DMS 273 (cell line): ENCODE data around the gene USP34.
"Not testable (repeated sequence)": the region's sequence is repeated elsewhere in the genome, so short reads cannot be mapped to it uniquely, and the experiment has no call there.

Experiments
- DNase-seq: peaks from one replicate; lab custom pipeline; 2025; ENCODE audit not compliant: unreplicated experiment; lab: John Stamatoyannopoulos, UW

USP34 gene

DNA sequence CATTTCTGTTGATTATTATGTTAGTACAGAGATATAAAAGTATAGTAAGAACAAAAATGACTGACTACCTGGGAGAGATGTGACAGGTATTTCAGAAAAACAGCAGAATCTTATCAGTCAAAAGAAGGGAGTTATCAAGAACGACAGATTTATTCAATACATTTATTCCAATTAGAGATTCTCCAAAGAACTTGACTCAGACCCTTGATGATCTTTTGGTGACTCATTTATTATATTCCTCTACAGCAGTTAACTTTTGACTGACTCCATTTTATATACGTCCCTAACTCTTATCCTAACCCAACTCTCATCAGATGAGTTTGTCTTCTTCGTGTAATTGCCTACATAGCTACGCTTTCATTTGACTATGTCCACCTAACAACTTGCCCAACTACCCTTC lies 217.8 kb downstream of the USP34 start:
- no peak for DNase-seq

- no peak for DNase-seq
Observed at GRCh38 chr2:61252031-61252430, 218.9 kb downstream of the USP34 start.

- no peak for DNase-seq
Observed at GRCh38 chr2:61249521-61250071, 221.3 kb downstream of the USP34 start.

- DNase-seq, result no peak
Observed at GRCh38 chr2:61247204-61247812, 223.6 kb downstream of the USP34 start.

- DNase-seq, result no peak
Observed at GRCh38 chr2:61244694-61245093, 226.2 kb downstream of the USP34 start.

GRCh38 chr2:61241266-61241665 lies 229.6 kb downstream of the USP34 start:
- no peak for DNase-seq

DNA sequence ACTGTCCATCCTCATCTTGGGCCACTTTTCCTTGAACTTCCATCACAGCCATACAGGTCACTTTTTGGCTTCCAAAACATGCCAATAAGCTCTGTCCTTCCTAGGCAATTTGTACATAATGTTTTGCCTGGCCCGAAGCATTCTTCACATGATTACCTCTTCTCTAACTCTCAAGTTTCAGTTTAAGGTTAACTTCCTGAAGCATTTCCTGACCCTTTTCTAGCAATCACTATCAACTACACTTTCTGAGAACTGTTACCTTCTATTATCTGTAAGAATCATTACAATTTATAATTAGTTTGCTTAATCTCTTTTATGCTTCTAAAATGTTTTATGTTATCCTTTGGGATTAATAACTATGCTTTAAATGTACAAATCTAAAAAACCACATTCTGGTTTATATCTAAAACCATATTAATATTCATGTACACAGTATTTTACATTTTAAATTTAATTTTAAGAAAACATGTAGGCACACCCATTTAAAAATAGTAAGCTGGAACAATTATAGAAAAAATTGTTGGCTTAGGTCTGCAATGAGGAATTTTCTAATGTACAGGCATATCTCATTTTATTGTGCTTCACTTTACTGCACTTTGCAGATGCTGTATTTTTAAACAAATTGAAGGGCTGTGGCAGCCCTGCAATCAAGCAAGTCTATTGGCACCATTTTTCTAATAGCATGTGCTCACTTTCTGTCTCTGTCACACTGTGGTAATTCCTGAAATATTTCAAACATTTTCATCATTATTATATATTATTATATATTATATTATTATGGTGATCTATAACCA lies 232.5 kb downstream of the USP34 start:
- DNase-seq, result no peak

- DNase-seq, result no peak
Observed at GRCh38 chr2:61235716-61236115, 235.2 kb downstream of the USP34 start.

GRCh38 chr2:61233581-61233980 lies 237.3 kb downstream of the USP34 start:
- no peak for DNase-seq

- DNase-seq, result no peak
Observed at GRCh38 chr2:61229936-61230335, 241.0 kb downstream of the USP34 start.

- no peak for DNase-seq
Observed at GRCh38 chr2:61222567-61222966, 248.3 kb downstream of the USP34 start.

DNA sequence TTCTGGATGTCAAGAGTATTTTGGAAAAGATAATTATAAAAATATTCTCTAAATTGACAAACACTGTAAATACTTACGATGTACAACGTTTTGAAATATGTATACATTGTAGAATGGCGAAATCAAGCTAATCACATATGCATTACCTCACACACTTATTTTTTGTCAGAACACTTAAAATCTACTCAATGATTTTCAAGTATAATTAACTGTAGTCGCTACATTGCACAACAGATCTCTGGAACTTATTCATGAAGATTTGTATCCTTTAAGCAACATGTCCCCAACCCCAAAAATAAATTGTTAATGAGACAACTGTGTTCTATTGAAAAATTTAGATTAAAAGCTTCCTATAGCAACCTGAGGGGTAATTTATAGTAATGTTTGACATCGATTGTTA lies 249.1 kb downstream of the USP34 start:
- no peak for DNase-seq

GRCh38 chr2:61220768-61221167 lies 250.1 kb downstream of the USP34 start:
- no peak for DNase-seq

DNA sequence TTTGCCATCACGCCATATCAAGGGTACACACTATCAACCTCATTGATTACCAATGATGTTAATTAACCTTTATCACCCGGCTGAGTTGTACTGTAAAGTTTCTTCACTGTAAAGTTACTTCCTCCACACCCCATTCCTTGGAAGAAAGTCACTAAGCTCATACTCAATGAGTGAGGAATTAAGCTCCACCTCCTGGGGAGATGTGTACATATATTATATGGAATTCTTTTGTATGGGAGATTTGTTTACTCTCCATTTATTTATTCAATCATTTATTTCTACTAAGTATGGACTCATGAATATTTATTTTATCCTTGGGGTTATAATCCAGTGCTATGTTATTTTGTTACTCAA lies 252.1 kb downstream of the USP34 start:
- no peak for DNase-seq

DNA sequence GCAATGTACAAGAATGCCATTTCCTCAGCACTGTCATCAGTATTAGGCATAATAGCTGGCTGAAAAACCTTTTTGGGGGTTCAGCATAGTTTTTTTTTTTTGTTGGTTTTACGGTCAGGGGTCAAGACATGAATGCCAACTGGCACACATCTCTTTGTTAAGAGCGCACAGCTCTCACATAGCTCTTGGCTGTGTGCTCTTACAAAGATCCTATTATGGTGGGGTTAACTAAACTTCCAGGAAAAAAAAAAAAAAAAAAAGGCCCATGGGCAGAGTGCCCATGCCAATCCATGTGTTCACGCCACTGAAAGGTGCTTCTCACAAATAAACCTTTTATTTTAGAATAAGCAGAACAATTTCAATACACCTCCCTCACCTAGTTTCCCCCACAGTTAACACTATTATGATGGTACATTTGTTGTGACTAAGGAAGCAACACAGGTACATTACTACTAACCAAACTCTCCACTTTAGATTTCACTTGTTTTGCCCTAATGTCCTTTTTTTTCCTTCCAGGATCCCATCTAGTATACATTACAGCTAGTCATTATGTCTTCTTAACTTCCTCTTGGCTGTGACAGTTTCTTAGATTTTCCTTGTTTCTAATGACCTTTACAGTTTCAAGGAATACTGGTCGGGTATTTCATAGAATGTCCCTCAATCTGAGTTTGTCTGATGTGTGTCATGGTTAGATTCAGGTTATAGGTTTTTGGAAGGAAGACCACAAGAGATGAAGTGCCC lies 252.6 kb downstream of the USP34 start:
- DNase-seq, result no peak

- DNase-seq, result no peak
Observed at GRCh38 chr2:61214171-61214570, 256.7 kb downstream of the USP34 start.

- no peak for DNase-seq
Observed at GRCh38 chr2:61210332-61210981, 260.4 kb downstream of the USP34 start.

- no peak for DNase-seq
Observed at GRCh38 chr2:61205132-61205531, 265.8 kb downstream of the USP34 start.

DNA sequence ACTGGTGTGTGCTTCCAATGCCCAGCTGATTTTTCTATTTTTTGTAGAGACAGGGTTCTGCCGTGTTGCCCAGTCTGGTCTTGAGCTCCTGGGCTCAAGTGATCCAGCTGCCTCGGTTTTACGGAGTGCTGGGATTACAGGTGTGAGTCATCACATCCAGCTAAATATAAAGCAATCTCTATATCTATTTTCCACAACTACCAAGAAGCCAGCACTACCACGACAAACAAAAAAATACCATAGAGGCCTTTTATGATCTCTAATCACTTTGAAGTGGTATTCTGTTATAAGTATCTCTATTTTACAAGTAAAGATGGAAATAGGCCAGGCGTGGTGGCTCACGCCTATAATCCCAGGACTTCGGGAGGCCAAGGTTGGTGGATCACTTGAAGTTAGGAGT lies 274.2 kb downstream of the USP34 start:
- no peak for DNase-seq

DNA sequence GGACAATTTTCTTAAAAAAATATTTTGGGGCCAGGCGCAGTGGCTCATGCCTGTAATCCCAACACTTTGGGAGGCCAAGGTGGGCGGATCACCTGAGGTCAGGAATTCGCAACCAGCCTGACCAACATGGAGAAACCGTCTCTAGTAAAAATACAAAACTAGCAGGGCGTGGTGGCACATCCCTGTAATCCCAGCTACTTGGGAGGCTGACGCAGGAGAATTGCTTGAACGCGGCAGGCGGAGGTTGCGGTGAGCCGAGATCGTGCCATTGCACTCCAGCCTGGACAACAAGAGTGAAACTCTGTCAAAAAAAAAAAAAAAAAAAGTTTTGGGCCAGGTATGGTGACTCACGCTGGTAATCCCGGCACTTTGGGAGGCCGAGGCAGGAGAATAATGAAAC lies 276.2 kb downstream of the USP34 start:
- DNase-seq, result not testable (repeated sequence)
